Frontal cortex (tissue), 4 donors: ENCODE data around the gene ACTL9. TPM values are rescaled to one million over a fixed set of nuclear protein-coding genes. Genes with fewer than 3 reads are reported as not detected.
"Not testable (repeated sequence)": the region's sequence is repeated elsewhere in the genome, so short reads cannot be mapped to it uniquely, and the experiment has no call there.

Source experiments
- DNase-seq, 2 donors: peaks; one replicate each; pipeline ENCODE4 v3.0.0; 2012; ENCODE audit warnings: low spot score in 2 of 2
- FAIRE-seq: peaks from 2 replicates; lab custom pipeline; 2012; peaks lifted over from hg19 to GRCh38; lab: Jason Lieb, UNC
- total RNA-seq: library from RNA; depleted of rRNA; stranded (reverse); fragments of >200 nt; gene quantifications from one replicate; pipeline ENCODE4 v1.2.3, GENCODE V29; 2014
- donor health status: control.
- donor health status: control.
- donor health status: control.

Gene ACTL9
- not detected for total RNA-seq

GRCh38 chr19:8698433-8699063 lies at the start of gene ACTL9:
Gene ACTL9 (minus strand): TSS chr19:8698795. CDS start chr19:8698701, 94 bp downstream.
- FAIRE-seq (no peak), DNase-seq (no peak)

GRCh38 chr19:8739291-8740065 lies 40.9 kb upstream of the ACTL9 start:
- FAIRE-seq, DNase-seq: not testable (repeated sequence)

GRCh38 chr19:8738377-8738776 lies 39.8 kb upstream of the ACTL9 start:
- no peak for FAIRE-seq

DNA sequence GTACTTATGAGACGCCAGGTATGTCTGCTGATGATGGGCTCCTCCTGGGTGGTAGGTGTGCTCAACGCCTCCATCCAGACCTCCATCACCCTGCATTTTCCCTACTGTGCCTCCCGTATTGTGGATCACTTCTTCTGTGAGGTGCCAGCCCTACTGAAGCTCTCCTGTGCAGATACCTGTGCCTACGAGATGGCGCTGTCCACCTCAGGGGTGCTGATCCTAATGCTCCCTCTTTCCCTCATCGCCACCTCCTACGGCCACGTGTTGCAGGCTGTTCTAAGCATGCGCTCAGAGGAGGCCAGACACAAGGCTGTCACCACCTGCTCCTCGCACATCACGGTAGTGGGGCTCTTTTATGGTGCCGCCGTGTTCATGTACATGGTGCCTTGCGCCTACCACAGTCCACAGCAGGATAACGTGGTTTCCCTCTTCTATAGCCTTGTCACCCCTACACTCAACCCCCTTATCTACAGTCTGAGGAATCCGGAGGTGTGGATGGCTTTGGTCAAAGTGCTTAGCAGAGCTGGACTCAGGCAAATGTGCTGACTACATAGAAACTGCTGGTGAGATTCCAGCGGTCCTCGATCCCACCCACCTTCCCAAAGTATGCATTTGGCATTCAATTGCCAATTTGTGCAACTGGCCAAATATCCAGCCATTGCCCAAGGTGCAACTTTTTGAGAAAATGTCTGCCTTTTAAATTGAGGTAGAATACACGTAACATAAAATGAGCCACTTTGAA lies 33.0 kb upstream of the ACTL9 start:
- FAIRE-seq = no peak
- DNase-seq = no peak

More at GRCh38 chr19:8738377-8738776, 39.8 kb upstream of the ACTL9 start:
- DNase-seq = no peak

DNA sequence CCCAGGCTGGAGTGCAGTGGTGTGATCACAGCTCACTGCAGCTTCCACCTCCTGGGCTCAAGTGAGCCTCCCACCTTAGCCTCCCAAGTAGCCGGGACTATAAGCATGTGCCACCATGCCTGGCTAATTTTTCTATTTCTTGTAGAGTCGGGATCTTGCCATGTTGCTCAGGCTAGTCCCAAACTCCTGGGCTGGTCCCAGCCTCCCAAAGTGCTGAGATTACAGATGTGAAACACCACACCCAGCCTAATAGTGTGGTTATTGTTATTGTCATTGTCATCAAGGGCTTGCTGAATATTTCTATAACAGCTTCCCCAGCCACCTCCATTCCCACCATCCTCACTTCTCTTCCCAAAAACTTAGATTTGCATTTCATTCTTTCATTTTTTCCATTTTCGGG lies 25.7 kb upstream of the ACTL9 start:
- FAIRE-seq (no peak), DNase-seq (no peak)

DNA sequence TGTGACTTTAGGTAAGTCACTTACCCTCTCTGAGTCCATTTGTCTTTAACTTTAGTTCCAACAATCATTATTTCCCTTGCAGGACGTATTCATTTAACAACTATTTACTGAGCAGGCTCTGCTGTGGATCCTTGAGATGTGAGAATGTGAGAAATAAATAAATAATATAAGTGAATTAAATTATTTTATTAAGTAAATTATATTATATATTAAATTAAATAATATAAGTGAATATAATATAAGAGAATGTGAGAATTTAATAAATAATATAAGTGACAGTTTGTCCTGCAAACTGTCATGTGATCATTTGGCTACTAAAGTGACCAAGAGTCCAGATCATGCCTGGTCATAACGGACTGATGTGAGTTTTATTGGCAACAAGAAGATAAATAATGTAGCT lies 23.4 kb upstream of the ACTL9 start:
- FAIRE-seq (no peak), DNase-seq (no peak)

DNA sequence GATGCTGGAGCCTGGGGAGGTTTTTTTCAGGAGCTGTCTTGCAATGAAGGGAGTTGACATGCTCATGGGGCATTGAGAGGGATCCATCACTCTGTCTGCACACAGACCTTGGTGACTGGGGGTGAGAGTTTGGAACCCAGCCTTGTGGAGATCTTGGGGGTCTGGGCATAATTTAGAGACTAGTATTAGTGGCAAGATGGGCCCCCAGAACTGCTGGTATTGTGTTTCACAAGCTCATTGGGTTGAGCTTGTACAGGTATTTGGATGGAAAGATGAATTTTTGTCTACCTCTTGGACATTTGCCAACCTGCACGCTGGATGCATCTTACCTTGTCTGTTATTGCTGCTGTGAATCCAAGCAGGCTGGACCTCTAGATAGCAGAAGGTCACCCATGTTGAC lies 22.7 kb upstream of the ACTL9 start, which contains the start of gene OR2Z1:
Gene OR2Z1, plus strand, starts transcription at position 301 of the 400 bp plus-strand sequence. CDS start 9,395 bp downstream, outside the sequence.
- no peak for DNase-seq
- no peak for FAIRE-seq

GRCh38 chr19:8710337-8710736 lies 11.7 kb upstream of the ACTL9 start:
- not testable (repeated sequence) for FAIRE-seq, DNase-seq

GRCh38 chr19:8705742-8706141 lies 7.1 kb upstream of the ACTL9 start:
- FAIRE-seq = no peak

GRCh38 chr19:8705304-8705703 lies 6.7 kb upstream of the ACTL9 start:
- FAIRE-seq, DNase-seq: not testable (repeated sequence)

More at GRCh38 chr19:8705742-8706141, 7.1 kb upstream of the ACTL9 start:
- no peak for DNase-seq

DNA sequence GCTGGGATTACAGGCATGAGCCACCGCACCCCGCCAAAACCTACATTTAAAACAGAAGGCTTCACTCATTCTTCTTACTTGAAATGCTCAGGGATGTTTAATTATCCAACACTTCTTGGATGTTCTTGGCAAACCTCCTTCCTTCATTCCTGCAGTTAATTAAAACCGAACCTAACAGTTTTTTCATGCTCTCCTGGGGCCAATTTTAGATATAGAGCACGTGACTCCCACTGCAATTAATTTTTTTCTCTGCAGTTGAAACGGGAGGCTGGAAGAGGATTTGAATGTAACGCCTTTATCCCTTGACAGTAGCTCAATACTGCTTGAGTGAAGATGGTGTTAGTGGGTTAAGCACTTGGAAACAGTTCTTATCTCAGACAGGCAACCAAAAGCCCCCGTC lies 4.6 kb upstream of the ACTL9 start:
- FAIRE-seq (no peak), DNase-seq (no peak)

GRCh38 chr19:8702350-8702749 lies 3.8 kb upstream of the ACTL9 start:
- FAIRE-seq (no peak), DNase-seq (no peak)

DNA sequence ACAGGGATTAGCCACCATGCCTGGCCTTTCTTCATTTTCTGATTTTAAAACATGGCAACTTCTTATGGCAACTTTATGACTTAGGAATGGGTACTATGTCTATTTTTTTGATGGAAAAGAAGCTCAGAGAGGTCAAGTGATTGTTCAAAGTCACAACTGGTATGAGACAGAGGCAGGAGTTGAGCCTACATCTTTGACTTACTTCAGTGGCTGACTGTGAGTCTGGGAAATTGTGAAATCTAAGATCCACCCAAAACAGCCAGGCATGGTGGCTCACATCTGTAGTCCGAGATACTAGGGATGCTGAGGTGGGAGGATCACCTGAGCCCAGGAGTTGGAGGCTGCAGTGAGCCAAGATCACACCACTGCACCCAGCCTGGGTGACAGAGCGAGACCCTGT lies 2.4 kb upstream of the ACTL9 start:
- no peak for FAIRE-seq
- no peak for DNase-seq

DNA sequence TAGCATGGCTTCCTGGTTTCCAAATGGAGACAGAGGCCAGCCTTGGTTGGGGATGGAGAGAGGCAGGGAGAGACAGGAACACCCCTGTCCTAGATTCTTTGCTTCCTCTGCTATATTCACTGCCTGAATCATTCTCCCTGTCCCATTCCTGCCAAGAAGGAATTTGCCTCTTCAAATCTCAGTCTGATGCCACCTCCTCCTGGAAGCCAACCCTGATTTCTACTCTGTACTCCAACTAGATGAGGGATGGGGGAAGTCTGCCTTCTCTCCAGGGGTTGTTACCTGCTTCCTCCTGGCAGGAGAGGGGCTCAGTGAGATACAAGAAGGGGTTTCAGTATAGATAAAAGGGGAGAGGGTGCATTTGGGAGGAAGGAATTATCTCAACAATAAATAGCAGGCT lies 1.3 kb upstream of the ACTL9 start:
- DNase-seq = no peak
- FAIRE-seq = no peak

GRCh38 chr19:8697671-8698432 lies 743 bp downstream of the ACTL9 start:
- no peak for DNase-seq
- no peak for FAIRE-seq

DNA sequence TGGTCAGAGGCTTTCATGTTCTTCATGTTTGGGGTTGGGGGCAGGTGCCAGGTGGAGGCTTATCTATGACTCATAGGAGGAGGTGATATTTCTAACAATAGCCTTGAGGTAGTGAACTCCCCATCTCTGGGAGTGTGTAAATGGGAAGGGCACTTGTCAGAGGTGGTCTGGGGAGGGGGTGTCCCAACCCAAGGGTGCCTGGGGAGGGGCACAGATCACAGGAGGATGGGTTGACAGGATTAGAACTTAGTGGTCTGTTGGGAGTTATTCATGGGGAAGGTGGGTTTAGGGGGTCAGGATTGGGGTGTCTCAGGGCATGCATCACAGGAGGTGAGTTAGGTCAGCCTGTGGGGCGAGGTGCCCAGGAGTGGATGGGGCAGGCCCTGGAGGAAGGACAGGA lies 1.6 kb downstream of the ACTL9 start:
- DNase-seq (no peak), FAIRE-seq (no peak)

DNA sequence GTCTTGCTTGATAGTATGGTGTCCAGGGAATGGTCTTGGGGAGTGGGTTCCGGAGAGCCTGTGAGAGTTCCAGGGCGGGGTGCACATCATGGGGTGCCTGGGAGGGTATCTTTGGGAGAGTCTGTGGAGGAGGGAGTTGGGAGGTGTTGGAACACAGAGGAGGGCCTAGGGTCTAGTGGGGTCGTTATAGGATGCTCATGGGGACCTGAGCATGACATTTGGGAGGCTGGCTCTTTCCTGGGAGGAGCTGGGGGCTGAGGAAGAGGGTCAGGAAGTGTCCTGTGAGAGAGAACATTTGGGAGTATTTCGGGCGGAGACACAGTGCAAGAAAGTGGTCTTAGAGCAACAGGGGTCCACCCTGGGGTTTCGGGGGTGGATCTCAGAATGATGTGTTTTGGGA lies 2.7 kb downstream of the ACTL9 start:
- no peak for FAIRE-seq

GRCh38 chr19:8695501-8695900 lies 3.1 kb downstream of the ACTL9 start:
- FAIRE-seq (no peak), DNase-seq (no peak)

More for the DNA sequence above, 2.7 kb downstream of the ACTL9 start:
- no peak for DNase-seq

GRCh38 chr19:8690753-8691539 lies 7.6 kb downstream of the ACTL9 start:
- no peak for DNase-seq
- no peak for FAIRE-seq
